Stimulated activated CD8-positive, alpha-beta memory T cell treated with anti-CD3 and anti-CD28 coated beads, Interleukin-7, amount 100 ng/mL, for 4 hours (primary cell): ENCODE measurements around the gene PRSS27.
"Not testable (repeated sequence)": the region's sequence is repeated elsewhere in the genome, so short reads cannot be mapped to it uniquely, and the experiment has no call there.

Source experiments
- DNase-seq, 2 donors: peaks; one replicate each; pipeline ENCODE4 v3.0.0-alpha.2; 2020; ENCODE audit warnings: low read depth in 2 of 2

The PRSS27 gene

DNA sequence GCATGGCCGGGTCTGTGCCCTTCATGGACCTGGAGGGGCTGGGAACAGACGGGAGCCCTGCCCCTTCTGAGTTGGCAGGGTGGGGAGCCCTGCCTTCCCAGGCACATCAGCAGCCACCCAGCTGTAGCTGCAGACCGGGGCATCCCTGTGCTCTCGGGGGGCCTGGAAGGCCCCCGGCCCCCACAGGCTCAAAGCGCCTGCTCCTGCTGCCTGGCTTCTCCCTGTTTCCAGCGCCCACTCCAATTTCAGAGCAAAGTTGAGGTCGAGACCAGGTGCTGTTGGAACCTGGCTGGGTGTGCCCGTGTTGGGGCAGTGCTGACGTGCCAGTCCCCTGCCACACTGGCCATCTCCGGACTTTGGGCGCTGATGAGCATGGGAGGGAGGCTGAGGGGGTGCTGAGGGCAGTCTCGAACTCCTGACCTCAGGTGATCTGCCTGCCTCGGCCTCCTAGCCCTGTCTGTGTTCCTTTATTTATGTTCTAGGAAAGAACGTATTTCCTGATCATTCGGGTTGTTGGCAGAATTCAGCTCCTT lies 4.9 kb upstream of the PRSS27 start:
- DNase-seq: no peak

DNA sequence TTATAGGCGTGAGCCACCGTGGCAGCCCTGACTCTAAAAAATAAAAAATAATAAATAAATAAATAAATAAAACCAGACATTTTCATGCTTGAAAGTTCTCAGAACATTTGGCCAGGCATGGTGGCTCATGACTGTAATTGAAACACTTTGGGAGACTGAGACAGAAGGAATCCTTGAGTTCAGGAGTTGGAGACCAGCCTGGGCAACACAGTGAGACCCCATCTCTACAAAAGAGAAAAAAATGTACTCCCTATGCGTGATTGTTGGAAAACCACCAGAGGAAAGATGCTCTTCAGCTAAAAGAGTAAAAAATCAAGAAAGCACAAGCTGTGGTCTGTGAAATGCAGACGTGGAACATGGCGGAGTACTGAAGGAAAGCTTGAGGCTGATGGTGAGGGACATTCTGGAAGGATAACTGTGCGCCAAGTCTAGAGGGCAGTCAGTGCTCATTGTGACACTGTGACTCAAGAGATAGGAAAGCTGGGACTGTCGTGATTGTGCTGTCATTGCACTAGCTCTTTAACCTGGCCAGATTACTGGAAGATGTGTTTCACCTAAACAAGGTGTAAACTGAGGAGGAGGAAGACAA lies 4.2 kb upstream of the PRSS27 start:
- DNase-seq: no peak

DNA sequence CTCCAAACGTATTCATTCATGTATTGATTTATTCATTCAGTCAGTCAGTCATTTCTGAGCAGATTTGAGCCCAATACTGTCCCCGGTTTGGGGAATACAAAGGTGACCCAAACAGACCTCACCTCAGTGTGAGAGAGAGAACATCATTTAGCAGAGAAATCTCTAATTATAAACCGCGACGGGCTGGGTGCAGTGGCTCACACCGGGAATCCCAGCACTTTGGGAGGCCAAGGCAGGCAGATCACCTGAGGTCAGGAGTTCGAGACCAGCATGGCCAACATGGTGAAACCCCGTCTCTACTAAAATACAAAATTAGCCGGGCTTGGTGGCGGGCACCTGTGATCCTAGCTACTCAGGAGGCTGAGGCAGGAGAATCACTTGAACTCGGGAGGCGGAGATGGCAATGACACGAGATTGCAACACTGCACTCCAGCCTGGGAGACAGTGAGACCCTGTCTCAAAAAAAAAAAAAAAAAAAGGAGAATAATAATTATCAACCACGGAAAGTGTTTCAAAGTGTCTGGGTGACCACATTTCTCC lies 1.7 kb upstream of the PRSS27 start:
- not testable (repeated sequence) for DNase-seq

DNA sequence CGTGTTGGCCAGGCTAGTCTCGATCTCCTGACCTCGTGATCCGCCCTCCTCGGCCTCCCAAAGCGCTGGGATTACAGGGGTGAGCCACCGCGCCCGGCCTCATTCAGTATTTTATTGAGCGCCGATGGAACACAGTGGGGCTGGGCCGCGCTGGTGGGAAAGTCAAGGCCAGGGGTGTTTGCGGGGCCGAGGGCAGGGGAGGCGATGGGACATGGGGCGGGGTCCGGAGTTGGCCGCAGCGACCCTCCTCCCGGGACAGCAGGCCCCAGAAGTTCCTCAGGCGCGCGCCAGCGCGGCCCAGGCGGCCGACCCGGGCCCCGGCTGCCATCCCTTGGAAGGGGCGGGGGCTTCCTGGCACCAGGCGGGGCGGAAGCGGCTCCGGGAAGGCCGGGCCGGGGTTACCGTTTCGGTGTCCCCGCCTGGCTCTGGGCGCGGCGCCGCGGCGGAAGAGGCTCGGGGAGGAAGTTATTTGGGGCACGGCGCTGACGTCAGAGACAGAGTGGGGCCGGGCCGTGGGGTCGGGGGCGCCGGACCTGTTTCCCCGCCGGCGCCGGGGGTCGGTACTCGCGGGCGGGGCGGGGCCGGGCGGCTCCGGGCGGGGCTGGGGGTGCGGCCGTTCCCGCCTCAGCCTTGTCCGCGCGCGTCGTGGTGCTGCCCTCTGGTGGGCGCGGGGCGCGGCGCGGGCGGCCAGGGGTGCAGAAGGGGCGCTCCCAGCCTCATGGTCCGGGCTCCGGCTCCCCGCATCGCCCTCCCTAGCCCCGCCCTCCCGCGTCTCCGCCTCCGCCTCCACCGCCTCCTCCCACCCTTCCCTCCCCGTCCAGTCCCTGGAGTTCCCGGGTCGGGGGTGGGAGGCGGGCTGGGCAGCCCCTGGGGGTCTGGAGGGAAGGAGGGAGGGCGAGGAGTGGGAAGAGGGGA lies 952 bp upstream of the PRSS27 start:
- DNase-seq: peak; percentile 66 to 79

DNA sequence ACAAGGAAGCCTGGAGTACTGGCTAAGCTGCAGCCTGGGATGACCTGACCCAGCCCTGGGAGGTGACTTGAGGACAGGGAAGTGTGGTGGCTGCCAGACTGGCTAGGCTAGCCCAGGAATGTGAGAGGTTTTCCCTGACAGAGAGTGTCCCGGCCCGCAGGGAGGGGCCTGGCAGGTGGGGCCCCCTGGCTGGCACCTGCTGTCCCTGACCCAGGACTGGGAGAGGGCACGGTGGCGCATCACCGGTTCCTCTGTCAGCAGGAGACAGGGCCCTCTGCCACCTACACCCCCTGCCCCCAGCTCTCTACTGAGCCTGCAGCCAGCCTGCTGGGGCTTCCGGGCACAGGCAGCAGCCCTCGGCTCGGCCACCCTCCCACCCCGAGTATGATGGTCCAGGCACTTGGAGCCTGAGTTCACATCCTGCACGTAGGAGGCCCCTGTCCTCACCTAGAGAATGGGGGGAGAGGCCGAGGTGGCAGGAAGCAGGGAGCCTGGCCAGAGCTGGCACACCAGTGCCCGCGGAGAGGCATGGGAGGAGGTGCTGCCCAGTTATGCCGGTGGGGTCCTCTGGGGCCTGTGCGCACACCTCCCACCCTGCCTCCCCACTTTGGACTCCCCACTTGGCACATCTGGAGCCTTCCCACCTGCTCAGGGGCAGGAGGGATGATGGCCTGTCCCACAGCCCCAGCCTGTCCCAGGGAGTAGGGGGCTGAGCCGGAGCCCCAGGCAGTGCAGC lies 528 bp downstream of the PRSS27 start:
- DNase-seq: no peak

DNA sequence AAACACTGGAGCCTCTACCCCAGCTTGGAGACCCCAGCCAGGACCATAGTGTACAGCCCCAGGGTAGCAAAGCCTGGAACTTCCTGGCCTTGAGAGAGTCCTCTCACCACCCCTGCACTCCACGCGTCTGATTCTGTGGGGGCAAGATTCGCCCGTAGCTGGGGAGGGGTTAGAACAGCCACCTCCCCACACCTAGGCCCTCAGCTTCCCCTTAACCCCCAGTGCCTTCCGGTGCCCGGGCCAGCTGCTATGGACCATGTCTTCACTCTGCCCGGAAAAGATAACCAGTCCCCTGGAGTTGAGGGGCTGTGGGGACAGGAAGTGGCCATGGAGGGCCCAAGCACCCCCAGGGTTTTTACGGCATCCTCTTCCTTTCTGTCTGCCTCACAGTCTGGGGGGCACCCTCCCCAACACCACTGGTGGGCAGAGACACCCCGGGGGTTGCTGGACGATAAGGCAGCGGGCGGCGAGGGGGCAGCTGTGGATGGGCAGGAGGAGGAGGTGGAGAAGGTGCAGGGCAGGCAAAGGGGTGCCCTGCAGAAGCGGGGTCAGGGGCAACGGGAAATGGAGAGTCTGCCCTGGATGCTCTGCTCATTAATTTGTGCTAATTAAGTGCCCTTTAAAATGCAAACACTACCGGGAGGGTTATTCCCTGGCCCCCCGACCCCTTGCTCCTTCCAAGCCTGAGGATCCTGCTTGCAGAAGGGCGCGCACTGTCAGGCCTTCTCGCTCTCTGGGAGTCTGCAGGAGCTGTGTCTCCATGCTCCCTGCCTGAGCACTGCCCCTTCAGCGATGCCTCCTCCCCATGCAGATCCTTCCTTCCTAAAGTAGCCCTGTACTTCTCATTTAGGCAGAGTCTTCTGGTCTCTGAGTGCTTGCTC lies 2.4 kb downstream of the PRSS27 start:
- DNase-seq: no peak

DNA sequence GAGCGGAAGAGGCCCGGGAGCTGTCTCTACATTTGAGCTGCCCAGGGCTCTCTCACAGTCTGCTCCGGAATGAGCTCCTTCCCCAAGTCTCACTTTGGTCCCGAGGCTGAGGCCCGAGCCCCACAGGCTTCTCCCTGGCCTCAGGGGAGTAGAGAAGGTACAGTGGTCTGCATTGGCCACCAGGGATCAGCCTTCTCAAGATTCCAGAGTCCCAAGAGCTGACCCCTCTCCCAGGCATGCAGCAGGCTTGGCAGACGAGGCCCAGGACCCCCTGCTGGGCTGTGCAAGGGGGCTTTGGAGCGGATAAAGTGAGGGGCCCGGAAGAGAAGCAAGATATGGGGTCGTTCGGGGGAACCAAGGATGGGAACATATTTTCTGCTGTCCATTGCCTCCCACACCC lies 3.1 kb downstream of the PRSS27 start:
- no peak for DNase-seq

DNA sequence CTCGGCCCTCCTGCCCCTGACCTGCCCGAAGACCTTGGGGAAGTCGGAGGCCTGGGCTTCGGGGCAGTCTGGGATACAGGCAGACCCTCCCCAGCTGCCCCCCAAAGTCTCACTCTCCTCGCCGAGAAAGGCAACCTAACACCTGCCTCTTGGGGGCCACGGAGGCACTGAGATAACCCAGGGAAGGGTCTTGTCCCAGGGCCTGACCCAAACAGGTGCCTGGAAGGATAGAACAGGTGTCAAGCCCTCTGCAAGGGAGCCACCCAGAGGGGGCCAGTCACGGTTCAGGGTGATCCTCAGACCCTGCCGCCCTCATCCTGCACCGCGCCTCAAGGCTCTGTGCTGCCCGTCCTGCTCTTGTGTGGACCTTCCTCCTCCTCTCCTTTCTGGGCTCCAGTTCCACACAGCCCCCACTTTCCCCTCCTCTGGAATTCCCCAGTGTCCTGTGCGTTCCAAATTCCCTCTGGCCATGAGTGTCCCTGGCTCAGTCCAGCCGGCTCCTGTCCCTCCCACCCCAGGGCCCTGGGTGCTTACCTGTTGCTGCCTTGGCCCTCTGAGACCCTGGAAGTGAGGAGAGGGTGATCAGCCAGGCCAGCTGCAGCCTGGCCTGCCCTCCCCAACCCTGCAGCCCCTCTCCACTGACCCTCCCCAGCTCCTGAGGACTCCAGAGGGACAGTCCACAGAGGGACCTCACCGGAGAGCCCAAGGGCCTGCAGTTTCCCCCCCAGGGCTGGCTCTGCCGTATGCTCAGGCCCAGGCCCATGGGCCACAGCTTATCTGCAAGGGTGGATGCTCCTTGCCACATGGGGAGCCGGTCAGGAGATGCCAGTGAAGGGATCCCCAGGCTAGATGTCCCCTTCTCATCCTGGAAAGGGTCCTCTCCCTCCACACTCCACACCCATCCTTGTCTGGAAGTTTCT lies 3.8 kb downstream of the PRSS27 start:
- no peak for DNase-seq

DNA sequence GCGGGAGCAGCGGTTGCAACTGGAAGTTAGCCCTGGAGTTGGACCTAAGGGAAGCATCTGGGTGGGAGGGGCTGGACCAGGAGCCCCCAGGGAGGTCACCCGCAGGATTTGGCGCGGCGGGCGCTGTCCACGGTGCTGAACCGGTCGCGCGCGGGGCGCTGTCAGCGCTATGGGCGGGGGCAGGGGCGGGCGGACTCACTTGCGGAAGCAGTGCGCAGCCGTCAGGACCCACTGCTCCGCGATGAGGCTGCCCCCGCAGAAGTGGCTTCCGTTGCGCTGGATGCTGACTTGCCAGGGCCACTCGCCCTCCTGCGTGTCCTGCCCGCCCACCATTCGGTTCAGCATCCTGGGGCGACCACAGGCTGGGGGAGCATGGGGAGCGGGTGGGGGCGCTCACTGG lies 4.5 kb downstream of the PRSS27 start:
- peak; percentile 70 to 79 for DNase-seq

DNA sequence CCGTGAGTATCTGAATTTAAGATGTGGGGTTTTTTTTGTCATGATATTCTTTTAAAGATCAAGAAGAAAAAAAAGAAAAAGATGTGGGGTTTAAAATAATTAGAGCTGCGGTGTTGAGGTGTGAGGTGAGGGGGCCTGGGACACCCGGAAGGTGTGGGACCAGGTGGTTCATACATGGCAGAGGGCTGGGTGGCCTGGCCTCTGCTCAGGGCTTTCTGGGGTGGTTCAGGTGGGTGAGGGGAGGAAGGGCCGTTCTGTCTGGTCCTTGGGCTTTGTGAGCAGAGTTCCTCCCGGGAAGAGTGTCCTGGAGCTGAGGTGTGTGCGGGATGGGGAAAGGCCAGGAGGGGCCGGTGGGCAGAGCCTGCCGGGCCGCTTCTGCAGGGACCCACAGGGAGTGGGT lies 5.0 kb downstream of the PRSS27 start:
- no peak for DNase-seq

DNA sequence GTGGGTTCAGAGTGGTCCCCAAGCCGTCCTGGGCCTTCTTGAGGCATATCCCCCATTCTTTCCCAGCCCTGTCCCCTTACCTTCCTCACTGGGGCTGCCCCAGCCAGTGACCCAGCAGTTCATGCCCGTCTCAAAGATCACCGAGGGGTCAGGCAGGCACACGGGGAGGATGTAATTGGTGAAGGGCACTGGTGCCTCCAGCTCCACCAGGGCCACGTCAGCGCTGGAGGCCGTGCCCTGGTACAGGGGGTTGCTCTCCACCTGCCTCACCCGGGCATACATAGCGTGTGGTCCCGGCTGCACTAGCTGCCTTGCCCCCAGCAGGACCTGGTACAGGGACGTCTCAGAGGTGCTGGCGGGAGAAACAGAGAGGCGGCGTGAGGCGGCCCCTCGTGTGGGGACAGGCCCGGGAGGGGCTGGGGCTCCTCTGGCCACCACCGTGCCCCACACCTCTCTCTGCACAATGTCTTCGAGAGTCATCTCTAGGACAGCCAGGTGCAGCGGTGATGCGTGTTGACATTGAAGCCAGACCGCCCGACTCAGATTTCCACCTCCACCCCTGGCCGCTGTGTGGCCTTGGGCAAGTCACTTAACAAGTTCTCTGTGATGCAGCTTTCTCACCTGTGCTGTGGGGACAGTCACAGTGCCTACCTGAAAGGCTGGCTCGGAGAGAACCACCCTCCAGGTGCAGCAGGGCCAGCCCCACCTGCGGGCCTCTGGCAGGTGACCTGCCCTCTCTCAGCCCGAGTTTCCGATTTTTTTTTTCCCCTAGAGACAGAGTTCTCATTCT lies 5.8 kb downstream of the PRSS27 start:
- DNase-seq: no peak

DNA sequence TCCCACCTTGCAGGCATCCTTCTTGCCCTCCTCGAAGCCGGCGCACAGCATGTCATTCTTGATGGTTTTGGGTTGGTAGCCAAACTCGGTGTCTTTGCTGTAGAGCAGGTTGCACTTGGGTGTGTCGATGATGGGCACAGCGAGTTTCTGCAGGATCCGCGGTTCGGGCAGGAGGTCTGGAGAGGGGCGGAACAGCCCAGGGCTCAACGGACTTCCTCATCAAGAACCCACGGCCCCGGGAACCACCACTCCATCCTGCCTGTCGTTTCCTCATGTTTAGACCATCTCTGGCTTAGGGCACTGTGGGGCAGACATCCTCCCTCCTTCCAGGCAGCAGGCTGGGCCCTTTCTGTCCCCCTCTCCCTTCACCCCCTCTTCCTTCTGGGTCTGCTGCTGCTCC lies 6.5 kb downstream of the PRSS27 start:
- DNase-seq: no peak

DNA sequence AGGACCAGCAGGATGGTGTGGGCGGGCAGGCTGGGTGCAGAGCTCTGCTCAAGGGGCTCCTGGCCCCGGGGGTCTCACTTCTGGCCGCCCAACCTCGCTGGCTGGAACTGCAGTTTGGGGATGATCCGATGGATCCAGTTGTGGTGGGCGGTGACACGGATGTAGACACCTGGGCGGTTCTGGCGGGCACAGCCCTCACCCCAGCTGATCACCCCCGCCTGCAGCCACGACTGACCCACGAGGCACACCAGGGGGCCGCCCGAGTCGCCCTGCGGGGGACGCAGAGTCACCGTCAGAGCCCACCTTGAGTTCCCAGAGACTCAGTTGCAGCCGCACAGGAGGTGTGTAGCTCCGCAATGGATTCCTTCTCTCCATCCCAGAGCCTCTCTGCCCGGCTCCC lies 7.5 kb downstream of the PRSS27 start:
- DNase-seq: no peak

DNA sequence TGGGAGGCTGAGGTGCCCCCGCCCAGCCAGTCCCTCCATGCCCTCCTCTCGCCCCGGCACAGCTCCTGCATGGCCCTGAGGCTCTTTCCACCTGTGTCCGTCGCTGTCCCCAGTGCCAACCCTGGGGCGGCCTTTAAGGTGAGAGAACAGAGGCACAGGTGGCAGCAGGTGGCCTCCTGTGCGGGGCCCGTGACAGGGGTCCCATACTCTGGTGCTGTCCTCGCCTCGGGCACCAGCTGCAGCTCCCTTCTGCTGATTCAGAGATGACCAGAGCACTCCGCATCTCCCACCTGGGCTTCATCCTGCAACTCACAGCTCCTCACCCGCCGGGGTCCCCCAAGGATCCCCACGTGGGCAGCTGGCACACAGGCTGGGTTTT lies 8.0 kb downstream of the PRSS27 start:
- DNase-seq: no peak

DNA sequence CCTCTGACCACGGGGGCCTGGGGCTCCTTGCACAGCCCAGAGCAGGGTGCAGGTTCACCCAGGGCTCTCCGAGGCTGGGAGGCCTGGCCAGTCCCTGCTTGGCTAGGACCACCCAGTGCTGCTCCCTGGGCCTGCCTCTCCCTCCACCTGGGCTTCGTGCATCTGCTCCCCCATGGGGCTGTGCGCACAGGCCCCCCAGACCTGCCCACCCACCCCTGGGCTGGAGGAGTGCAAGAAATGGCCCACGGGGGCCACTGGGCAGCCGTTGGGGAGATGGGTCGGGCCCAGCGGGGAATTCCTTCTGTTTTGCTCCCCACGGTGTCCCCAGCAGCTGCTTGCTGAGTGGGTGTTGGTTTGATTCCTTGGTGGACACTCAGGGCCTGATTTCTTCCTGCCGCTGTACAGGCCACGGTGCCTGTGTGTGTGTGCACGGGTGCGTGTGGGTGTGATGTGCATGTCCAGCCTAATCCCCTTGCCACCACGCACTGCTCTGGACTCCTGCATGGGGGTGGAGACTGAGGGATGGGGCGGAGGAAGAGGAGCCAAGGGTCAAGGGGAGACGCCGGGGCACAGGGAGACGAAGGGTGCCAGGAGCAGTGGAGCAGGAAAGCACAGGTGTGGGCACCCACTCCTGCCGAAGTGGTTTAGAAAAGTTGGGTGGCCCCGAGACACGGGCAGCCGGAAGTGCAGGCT lies 8.5 kb downstream of the PRSS27 start:
- no peak for DNase-seq

DNA sequence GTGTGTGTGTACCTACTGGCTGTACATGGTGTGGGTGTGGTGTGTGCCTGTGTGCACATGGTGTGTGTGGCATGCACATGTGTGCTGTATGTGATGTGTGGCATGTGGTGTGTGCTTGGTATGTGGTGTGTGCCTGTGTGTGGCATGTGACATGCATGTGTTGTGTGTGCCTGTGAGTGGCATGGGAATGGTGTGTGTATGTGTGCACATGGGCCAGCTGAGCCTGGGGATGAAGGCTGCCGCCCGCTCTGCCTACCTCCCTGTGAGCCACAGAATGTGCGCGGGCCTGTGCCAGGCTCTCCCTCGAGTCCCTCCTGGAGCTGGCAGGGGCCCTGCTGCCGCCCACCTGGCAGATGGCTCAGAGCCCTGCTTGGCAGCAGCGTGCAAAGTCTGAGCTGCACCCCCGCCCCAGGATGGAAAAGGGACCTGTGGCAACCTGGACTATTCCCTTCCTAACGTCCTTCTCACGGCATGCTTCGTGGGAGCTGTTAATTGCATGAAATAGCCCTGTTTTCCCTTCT lies 9.3 kb downstream of the PRSS27 start:
- DNase-seq: no peak

DNA sequence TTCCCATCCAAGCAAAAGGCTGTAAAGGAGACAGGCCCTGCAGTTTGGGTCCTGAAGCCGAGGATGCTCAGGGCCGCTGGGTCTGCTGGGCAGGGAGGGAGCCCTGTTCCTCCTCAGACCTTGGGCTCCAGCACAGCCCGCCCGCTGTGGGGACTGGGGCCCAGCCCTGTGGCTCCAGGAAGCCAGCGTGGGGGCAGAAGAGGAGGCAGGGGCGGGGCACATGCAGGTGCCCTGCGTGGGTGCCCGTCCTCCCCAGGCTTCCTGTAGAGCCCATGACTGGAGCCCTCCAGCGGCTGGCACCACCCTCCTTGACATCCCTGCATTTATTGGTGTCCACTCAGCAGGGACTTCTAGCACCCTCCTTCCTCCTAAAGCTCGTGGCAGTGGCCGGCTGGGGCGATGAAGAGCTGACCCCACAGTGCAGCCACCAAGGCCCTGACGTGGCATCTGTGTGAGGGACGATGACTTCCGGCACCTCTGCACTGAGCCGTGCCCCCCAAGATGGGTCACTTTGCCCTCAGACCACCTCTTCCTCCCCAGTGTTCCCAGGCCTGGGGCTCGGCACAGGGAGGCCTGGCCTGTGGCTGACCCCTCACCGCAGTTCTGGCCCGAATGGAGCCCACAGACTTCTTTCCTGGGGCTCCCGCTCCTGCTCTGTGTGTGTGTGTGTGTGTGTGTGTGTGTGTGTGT lies 9.9 kb downstream of the PRSS27 start:
- no peak for DNase-seq

DNA sequence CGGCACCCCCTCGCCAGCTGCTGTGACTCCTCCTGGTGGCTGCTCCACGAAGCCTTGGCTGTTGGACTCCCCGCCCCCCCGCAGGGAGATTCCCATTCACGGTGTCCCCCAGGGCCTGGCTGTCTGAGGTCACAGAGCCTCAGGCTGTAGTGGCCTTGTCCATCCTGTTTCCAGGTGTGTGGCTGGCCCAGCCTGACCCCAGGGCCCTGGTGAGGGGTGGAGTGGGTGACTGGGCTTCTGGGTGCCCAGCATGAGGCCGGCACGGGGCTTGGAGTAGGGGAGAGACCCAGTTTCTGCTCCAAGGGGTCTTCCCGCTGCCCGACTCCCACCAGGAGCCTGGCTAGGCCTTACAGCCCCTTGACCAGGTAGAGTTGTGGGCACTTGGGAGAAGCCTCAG lies 10.4 kb downstream of the PRSS27 start:
- no peak for DNase-seq
